ENCODE measurements around the gene OR6C70.
A peak's percentile ranks its signal among the peaks of the same experiment; 100 is the strongest.
"Not testable (repeated sequence)": the region's sequence is repeated elsewhere in the genome, so short reads cannot be mapped to it uniquely, and the experiment has no call there.

The OR6C70 gene

DNA sequence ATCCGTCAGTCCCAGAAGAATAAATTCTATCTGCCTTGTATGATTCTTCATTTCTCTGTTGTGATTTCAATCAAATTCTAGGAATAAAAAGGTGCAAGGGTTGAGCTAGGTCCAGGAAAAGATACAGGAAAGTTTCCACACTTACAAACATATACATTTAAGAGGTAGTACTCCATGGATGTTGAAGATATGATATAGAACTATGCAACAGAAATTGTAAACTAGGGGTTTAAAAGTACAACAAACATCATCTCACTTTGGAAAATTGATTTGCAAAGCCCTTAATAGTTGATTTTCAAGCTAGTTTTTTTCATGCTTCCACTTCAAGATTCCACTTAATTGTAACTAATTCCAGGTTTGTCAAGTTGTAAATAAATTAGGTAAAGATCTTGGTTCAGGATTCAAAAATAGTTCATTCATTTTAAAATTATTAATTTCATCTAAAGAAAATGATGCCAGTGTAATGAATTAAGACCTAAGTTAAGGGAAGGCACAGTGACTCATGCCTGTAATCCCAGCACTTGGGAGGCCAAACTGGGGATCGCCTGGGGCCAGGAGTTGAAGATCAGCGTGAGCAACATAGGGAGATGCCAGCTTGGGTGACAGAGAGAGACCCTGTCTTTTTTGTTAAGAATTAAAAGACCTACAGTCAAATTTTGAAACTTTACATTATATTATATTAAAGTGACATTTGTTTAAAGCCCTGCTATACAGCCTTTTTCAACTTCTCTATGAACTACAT, at the start of gene OR6C70:
Gene OR6C70, minus strand, starts transcription at position 51 of the 742 bp plus-strand sequence. Its CDS starts 0 bp downstream, at position 51.
- DNase-seq (ENCODE audit: low spot score) = no peak

DNA sequence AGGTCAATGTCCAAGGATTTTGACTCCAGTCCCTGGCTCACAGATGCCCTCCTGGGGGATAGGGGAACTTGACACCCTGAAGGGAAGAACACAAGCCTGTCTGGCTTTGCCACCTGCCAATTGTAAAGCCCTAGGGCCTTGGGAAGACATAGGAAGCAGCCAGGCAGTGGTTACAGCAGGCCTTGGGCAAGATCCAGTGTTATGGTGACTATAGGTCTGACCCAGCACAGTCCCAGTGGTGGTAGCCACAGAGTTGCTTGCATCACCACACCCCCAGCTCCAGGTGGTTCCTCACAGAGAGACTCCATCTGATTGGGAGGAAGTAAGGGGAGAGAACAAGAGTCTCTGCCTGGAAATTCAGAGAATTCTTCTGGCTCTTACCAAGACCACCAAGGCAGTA, 46.5 kb upstream of the OR6C70 start:
- DNase-seq (ENCODE audit: low spot score) = no peak

DNA sequence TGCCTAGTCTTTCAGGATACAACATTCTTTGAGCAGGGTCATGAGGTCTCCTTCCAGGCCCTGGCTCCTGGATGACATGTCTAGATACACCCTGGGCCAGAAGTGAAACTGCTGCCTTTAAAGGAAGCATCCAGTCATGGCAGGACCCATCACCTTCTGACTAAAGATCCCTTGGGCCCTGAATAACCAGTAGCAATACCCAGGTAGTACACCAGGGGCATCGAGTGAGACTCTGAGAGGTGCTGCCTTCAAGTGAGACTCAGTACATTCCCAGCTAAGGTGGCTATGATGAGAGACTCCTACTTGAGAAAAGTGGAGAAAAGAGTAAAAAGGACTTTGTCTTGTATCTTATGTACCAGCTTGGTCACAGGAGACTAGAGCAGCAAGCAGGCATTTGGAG, 45.8 kb upstream of the OR6C70 start:
- DNase-seq (ENCODE audit: low spot score) = peak; percentile 1

DNA sequence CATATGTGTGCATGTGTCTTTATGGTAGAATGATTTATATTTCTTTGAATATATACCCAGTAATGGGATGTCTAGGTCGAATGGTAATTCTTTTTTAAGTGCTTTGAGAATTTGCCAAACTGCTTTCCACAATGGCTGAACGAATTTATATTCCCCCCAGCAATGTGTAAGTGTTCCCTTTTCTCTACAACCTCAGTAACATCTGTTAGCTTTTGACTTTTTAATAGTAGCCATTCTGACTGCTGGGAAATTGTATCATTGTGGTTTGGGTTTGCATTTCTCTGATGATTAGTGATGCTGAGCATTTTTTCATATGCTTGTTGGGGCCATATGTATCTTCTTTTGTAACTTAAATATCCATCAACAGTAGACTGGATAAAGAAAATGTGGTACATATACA, 31.7 kb upstream of the OR6C70 start:
- DNase-seq (ENCODE audit: low spot score) = no peak

DNA sequence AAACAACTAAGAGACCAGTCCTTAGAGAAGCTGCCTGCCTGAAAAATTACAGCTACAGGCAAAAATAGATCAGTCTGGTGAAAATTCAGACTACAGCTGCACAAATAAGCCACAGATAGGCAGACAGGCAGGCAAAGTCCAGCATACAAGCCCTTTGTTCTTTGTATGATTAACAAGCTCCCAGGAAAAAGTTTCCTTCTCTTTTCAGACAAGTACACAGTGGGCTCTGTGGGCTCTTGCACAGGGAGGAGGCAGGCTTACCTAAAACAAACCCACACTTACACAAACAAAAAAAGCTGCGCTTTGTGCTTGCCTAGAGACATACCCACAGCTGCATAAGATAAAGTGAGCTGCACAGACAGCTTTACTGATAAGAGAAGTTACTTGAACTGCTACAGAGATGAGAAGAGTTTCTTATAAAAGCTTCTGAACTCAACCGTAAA, 29.9 kb upstream of the OR6C70 start:
- no peak for DNase-seq (ENCODE audit: low spot score)

DNA sequence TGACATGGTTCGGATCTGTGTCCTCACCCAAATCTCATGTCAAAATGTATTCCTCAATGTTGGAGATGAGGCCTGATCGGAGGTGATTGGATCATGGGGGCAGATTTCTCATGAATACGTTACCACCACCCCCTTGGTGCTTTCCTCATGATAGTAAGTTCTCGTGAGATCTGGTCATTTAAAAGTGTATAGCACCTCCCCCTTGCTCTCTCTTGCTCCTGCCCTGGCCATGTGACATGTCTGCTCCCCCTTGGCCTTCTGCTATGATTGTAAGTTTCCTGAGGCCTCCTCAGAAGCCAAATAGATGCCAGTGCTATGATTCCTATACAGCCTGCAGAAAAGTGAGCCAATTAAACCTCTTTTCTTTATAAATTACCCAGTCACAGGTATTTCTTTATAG, 29.3 kb upstream of the OR6C70 start:
- no peak for DNase-seq (ENCODE audit: low spot score)

DNA sequence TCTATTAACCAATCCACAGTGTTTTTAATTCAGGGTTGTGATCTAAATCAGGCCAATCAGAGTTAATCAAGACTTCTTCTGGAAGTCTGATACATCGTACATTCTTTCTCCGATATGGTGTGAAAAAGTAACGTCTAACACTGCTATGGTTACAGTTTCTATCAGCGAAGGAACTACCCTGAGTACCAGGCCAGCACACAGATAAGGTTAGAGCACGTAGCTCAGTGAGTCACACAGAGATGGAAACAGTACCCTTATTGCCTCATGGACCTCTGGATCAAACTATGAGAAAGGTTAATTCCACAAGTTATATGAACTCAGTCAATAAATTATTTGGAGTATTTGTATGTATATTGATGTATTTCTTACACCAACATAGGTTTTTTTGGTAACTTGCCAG, 25.6 kb upstream of the OR6C70 start:
- DNase-seq (ENCODE audit: low spot score) = no peak

DNA sequence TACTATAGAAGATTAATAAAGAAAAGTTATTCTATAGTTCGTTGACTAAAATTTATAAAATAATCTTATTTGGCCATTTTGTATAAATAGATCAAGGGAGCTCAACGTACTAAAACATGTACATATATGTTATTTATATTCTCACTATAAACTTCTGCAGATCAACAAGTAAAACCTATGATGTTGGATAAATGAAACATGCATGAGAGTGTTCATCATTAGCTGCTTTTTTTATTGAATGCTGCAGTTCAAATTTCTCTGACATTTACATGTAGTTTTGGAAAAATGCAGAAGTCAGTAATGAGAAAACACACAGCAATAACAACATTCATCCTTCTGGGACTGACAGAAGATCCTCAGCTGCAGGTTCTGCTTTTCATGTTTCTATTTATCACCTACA, 22.1 kb upstream of the OR6C70 start, which contains the start of gene OR6C68:
Gene OR6C68, plus strand, starts transcription at position 301 of the 400 bp plus-strand sequence. Its CDS starts 0 bp downstream, at position 301.
- DNase-seq (ENCODE audit: low spot score) = no peak

DNA sequence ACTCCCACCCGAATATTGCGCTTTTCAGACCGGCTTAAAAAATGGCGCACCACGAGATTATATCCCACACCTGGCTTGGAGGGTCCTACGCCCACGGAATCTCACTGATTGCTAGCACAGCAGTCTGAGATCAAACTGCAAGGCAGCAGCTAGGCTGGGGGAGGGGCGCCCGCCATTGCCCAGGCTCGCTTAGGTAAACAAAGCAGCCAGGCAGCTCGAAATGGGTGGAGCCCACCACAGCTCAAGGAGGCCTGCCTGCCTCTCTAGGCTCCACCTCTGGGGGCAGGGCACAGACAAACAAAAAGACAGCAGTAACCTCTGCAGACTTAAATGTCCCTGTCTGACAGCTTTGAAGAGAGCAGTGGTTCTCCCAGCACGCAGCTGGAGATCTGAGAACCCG, 14.3 kb upstream of the OR6C70 start:
- DNase-seq (ENCODE audit: low spot score) = not testable (repeated sequence)

DNA sequence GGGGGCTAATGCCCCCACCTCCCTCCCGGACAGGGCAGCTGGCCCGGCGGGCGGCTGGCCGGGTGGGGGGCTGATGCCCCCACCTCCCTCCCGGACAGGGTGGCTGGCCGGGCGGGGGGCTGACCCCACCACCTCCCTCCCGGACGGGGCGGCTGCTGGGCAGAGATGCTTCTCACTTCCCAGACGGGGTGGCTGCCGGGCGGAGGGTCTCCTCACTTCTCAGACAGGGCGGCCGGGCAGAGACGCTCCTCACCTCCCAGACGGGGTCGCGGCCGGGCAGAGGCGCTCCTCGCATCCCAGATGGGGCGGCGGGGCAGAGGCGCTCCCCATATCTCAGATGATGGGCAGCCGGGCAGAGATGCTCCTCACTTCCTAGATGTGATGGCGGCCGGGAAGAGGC, 9.2 kb upstream of the OR6C70 start:
- DNase-seq (ENCODE audit: low spot score) = not testable (repeated sequence)

DNA sequence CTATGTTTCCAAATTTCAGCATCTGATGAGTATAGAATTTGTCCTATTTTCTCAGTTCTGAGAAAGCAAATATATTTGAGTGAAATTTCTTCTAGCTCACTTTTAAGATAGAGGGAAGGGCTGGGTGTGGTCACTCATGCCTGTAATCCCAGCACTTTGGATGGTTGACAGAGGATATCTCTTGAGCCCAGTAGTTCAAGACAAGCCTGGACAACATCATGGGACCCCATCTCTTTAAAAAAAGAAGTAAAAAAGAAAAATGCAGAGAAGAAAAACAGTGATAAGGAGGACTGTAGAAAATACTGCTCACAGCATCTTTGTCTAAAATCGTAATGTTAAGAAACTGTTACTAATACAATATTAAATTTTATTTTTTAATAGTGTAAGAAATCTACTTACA, 2.3 kb upstream of the OR6C70 start:
- no peak for DNase-seq (ENCODE audit: low spot score)

DNA sequence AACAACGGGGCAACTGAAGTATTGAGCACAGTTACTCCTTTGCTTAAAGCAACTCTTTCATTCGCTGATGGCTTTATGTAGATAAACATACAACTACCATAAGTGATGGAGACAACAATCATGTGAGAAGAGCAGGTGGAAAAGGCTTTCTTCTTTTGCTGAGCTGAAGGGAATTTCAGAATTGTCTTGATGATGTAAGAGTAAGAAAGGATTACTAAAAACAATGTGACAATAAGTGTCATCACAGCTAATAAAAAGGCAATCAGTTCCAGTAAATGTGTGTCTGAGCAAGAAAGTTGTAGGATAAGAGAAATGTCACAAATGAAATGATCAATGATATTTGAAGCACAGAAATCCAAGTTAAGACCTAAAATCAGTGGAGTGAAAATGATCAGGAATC, 647 bp downstream of the OR6C70 start:
- DNase-seq (ENCODE audit: low spot score) = no peak

DNA sequence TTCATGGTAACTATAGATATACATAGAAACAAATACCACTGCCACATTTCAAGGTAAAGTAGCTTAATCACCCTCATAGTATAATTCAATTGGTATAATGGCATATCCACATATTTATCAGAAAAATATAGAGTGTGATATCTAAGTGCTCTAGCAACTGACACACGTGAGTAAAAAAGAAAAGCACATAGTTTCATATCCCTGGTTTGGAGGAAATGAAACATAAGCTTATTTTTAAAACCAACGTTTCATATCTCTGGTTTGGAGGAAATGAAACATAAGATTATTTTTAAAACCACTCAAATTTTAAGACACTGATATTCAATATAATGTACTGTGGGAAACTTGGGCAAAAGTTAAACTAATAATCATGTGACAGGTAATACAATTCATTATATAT, 2.1 kb downstream of the OR6C70 start:
- DNase-seq (ENCODE audit: low spot score) = no peak

DNA sequence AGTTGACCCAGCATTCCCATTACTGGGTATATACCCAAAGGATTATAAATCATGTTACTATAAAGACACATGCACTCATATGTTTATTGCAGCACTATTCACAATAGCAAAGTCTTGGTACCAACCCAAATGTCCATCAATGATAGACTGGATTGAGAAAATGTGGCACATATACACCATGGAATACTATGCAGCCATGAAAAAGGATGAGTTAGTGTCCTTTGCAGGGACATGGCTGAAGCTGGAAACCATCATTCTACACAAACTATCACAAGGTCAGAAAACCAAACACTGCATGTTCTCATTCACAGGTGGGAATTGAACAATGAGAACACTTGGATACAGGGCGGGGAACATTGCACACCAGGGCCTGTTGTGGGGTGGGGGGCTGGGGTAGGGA, 5.0 kb downstream of the OR6C70 start:
- not testable (repeated sequence) for DNase-seq (ENCODE audit: low spot score)

DNA sequence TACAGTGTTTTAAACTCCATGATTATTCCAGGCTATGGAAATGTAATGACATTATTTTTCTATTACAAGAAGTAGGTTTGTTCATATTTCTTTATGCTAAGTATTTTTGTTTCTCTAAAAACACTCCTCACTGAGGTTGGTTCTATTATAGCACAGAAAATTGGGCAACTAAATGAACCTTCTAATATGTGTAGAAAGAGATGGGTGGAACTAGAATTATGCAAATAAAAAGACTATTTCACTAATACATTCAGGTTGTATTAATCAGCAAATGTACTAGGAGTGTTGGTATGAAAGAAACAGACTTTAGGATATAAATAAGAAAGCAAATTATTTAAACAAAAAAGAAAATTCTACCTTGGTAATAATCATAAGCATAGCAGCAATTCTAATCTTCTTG, 21.1 kb downstream of the OR6C70 start:
- no peak for DNase-seq (ENCODE audit: low spot score)

DNA sequence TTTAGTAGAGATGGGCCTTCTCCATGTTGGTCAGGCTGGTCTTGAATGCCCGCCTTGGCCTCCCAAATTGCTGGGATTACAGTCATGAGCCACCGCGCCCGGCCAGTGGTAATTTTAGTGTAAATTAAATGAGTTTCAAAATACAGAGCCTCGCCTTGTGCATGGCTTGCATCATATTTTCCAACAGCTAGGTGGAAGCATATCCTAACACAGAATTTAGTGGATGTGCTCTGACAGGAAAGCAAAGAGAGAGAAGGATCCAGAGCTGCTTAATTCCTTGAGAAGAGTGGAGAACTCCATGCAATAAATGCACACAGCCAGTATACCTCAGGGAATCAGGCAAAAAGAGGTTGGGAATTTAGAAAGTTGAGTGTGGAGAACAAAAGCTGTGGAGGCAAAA, 23.6 kb downstream of the OR6C70 start:
- peak; percentile 22 for DNase-seq (ENCODE audit: low spot score)

DNA sequence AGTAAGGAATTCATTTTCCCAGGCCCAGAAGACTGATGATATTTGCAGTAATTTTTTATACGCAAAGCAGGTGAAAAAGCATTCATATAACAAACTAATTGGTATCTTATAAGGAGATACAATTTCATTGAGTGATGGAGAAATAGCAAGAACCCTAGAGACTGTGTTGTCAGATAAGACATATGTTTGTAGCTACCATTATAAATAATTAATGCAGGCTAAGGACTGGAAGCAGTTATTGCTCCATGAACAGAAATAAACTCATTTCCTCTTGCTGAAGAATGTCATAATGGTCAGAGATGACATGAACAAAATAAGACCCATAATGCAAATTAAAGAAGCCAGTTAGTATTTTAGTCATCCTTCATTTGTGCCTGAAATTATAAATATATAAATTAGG, 24.6 kb downstream of the OR6C70 start:
- no peak for DNase-seq (ENCODE audit: low spot score)

DNA sequence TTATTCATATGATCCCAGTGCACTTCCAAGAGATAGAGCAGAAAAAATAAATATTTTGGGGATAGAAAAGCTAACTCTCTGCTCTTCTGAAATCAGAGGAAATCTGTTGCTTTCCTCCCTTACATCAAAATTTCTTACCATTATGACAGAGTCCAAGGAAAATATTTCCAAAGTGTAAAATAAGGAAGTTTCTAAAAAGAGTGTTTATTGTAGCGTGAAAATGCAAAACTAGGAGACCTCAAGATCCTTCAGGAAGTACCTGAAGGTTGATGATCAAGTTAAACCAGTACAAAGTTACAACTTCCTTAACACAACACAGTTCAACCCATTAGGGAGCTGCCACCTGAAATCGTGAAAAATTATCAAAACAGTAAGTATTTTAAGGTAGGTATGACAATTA, 26.2 kb downstream of the OR6C70 start, which contains the start of gene OR6C2:
Gene OR6C2, plus strand, starts transcription at position 301 of the 400 bp plus-strand sequence. CDS start 8,138 bp downstream, outside the sequence.
- DNase-seq (ENCODE audit: low spot score) = no peak

DNA sequence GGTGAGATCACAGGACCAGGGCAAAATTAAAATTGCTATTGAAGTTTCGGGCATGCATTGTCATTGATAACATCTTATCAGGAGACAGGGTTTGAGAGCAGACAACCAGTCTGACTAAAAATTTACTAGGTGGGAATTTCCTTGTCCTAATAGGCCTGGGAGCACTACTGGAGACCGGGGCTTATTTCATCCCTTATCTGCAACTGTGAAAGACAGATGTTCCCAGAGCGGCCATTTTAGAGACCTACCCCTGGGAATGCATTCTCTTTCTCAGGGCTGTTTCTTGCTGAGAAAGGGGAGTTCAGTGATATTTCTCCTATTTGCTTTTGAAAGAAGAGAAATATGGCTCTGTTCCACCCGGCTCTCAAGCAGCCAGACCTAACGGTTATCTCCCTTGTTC, 28.7 kb downstream of the OR6C70 start:
- DNase-seq (ENCODE audit: low spot score) = not testable (repeated sequence)

DNA sequence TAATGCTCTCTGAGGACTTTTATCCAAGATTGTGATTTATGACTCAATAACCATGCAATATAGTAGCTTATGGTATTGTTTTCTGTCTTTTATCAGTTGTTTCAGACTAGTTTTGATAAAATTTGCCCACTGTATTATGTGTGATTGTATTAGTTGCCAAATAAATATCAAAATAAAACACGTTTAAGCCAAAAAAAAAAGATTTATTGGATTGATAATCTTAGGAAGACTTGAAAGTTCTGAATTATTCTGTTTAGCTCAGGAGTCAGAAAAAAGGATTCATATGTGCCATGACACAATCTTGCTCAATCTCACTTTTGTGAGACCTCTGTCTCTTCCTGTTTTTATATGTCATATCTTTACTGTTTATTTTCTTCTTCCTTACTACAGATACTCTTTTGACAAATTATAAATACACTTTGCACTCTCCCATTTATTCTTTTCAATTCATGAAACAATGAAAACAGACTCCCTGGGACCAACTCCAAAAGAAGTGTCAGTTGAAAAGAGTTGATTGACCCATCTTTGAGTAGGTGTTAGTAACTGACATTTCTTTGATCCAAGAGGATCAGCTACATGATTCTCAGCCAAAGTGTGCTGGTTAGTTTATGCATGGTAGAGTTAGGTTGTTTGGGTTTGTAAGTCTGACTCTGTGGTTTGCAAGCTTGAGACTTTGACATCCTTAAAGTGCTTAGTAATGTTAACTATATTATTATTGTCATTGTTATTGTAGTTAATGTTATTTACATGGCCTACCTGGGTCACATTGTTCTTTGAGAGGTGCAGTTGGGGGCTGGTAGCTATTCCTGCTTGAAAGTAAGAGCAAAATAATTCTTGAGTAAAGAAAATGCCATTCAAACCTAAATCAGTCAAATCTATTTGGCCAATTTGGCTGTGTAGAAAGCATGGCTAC, 41.4 kb downstream of the OR6C70 start:
- no peak for DNase-seq (ENCODE audit: low spot score)

DNA sequence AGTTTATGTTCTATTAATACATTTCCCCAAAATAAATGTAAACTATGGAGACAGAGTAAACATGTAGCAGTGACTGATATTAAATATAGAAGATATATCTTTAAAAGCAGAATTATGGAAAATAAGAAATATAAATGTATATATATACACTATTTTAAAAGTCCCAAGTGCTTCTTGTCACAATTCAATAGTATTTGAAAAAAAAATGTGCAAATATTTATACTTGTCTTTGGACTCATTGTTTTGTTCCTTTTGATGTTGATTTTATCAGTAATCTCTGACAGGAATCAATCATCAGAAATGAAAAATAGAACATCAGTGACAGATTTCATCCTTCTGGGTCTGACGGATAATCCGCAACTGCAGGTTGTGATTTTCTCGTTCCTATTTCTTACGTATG, 44.0 kb downstream of the OR6C70 start, which contains the start of gene OR6C76:
Gene OR6C76, plus strand, starts transcription at position 301 of the 400 bp plus-strand sequence. Its CDS starts 0 bp downstream, at position 301.
- no peak for DNase-seq (ENCODE audit: low spot score)

DNA sequence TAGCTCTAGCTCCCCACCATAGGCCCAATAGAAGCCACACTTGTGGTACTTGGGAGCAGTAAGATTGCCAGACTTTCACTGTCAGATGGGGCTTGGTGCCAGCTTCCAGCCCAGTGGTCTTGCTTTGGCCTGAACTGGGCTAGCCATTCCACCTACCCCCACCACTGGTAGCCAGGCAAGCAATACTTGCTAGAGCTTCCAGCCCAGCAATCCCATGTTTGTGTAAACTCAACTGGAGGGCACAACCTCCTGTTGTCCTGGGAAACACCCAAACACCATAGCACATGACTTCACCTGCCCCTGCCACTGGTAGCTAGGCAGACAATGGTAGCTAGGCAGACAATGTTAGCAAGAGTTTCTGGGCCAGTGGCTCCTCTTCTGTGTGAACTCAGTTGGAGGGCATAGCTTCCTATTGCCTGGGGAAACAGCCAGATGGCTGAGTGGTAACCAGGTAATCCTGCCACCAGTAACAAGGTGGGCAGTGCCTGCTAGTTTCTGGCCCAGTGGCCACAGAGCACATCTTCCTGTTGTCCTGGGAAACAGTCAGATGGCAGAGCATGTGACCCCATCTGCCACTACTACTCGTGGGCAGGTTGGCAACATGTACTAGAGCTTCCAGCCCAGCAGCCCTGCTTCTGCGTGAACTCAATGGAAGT, 49.5 kb downstream of the OR6C70 start:
- no peak for DNase-seq (ENCODE audit: low spot score)
